K562 (cell line): ENCODE data around the gene AMBRA1. TPM values are rescaled to one million over a fixed set of nuclear protein-coding genes. Genes with fewer than 3 reads are reported as not detected.

Source experiments
- ATF7 ChIP-seq: fragments of 450-650 bp; IDR thresholded peaks from 2 replicates; pipeline ENCODE4 v1.7.1; 2014; ENCODE audit warnings: mild to moderate bottlenecking, moderate library complexity
- CBFA2T2 ChIP-seq: fragments of 450-650 bp; conservative IDR thresholded peaks from 2 replicates; pipeline ENCODE4 v1.6.1; 2017; ENCODE audit warnings: mild to moderate bottlenecking
- JUND ChIP-seq, 2 experiments: IDR thresholded peaks; 2 replicates in 1 of 2; 3 replicates in 1 of 2; pipeline ENCODE4 v1.6.1; 2011; ENCODE audit warnings: borderline replicate concordance in 2 of 2, low read depth in 2 of 2, low read length in 2 of 2, improper control_type of control experiment in 1 of 2, missing biosample characterization in 1 of 2, missing genetic modification characterization in 1 of 2, missing genetic modification reagents in 1 of 2
- KLF16 ChIP-seq: IDR thresholded peaks from 2 replicates; pipeline ENCODE4 v1.6.1; 2016; ENCODE audit warnings: antibody characterized with exemption
- MTF1 ChIP-seq: fragments of 250-450 bp; sonication (Bioruptor Pico); IDR thresholded peaks from 2 replicates; pipeline ENCODE4 v1.9.0; 2021; ENCODE audit warnings: moderate library complexity, mild to moderate bottlenecking, inconsistent platforms, borderline replicate concordance
- POLR2AphosphoS5 ChIP-seq: IDR thresholded peaks from 2 replicates; pipeline ENCODE4 v1.6.1; 2011; ENCODE audit warnings: mild to moderate bottlenecking, low read depth, low read length, moderate library complexity; ENCODE audit not compliant: control insufficient read depth, insufficient read depth
- RAD21 ChIP-seq, 2 experiments: fragments of 250-450 bp in 1 of 2; fragments of 450-650 bp in 1 of 2; sonication (Bioruptor Pico) in 1 of 2; formaldehyde crosslinking in 1 of 2; IDR thresholded peaks in 1 of 2; conservative IDR thresholded peaks in 1 of 2; 2 replicates each; pipeline versions ENCODE4 v1.4.0 to v1.8.0; 2020 to 2022; ENCODE audit warnings: mild to moderate bottlenecking in 2 of 2, moderate library complexity in 1 of 2
- SIN3B ChIP-seq: fragments of 450-650 bp; IDR thresholded peaks from 2 replicates; pipeline ENCODE4 v1.6.1; 2017; ENCODE audit warnings: low read depth, mild to moderate bottlenecking, moderate library complexity
- SMAD1 ChIP-seq: fragments of 150-350 bp; IDR thresholded peaks from 2 replicates; pipeline ENCODE4 v1.6.1; 2014; ENCODE audit warnings: low read length, low read depth; ENCODE audit not compliant: partially characterized antibody
- ZNF143 ChIP-seq: sonication (generic); formaldehyde crosslinking; IDR thresholded peaks from 2 replicates; pipeline ENCODE4 v1.9.0; 2022; ENCODE audit warnings: mild to moderate bottlenecking, missing genetic modification reagents
- ZNF263 ChIP-seq: sonication (generic); formaldehyde crosslinking; IDR thresholded peaks from 2 replicates; pipeline ENCODE4 v1.8.0; 2022; ENCODE audit warnings: mild to moderate bottlenecking, missing genetic modification reagents, borderline replicate concordance
- ZNF445 ChIP-seq: fragments of 250-450 bp; sonication (Bioruptor Pico); IDR thresholded peaks from 2 replicates; pipeline ENCODE4 v1.4.0; 2020; ENCODE audit warnings: low read depth, mild to moderate bottlenecking, moderate library complexity
- ZSCAN32 ChIP-seq: fragments of 450-650 bp; formaldehyde crosslinking; IDR thresholded peaks from 2 replicates; pipeline ENCODE4 v1.4.0; 2020; ENCODE audit warnings: mild to moderate bottlenecking, moderate library complexity
- polyA plus RNA-seq, 8 experiments: library from polyadenylated mRNA; depleted of rRNA in 4 of 8; stranded (reverse) in 5 of 8; unstranded in 3 of 8; fragments of >200 nt; fragmentation: Nextera tagmentation in 2 of 8; fragmentation: Illumina TruSeq in 1 of 8; extraction: Ambion mirVana in 2 of 8; extraction: Trizol in 1 of 8; gene quantifications; 2 replicates each; pipeline versions ENCODE4 v1.2.1 to v1.2.3, GENCODE V29; 2011 to 2014; ENCODE audit warnings: inconsistent platforms in 1 of 8, missing spikeins in 1 of 8
- total RNA-seq, 7 experiments: library from RNA; depleted of rRNA in 6 of 7; stranded (reverse); fragments of >200 nt in 6 of 7; fragmentation: Illumina TruSeq in 2 of 7; extraction: Trizol in 2 of 7; gene quantifications; 2 replicates each; pipeline versions ENCODE4 v1.2.1 to v1.2.3, GENCODE V29; 2011 to 2021; ENCODE audit warnings: low replicate concordance in 1 of 7
- TF ChIP-seq, protein P1 (sequence below): fragments of 450-650 bp; IDR thresholded peaks from 2 replicates; pipeline ENCODE4 v1.6.1; 2017; ENCODE audit warnings: antibody characterized with exemption
- TF ChIP-seq, protein P2 (sequence below): fragments of 250-450 bp; sonication (Bioruptor Pico); IDR thresholded peaks from 2 replicates; pipeline ENCODE4 v1.8.0; 2022; ENCODE audit warnings: moderate library complexity, mild to moderate bottlenecking, inconsistent platforms
- TF ChIP-seq, protein P3 (sequence below): IDR thresholded peaks from 2 replicates; pipeline ENCODE4 v1.6.1; 2011; ENCODE audit warnings: borderline replicate concordance, low read depth, mild to moderate bottlenecking, moderate library complexity, low read length; ENCODE audit not compliant: insufficient read depth, poor library complexity, severe bottlenecking
- TF ChIP-seq, protein P4 (sequence below): fragments of 450-650 bp; IDR thresholded peaks from 2 replicates; pipeline ENCODE4 v1.6.1; 2016; ENCODE audit warnings: antibody characterized with exemption
- TF ChIP-seq, protein P5 (sequence below), 3 experiments: fragments of 200-800 bp in 1 of 3; sonication (Bioruptor generic) in 1 of 3; sonication (generic) in 1 of 3; formaldehyde crosslinking in 1 of 3; IDR thresholded peaks; 2 replicates each; pipeline versions ENCODE4 v1.6.1 to v1.8.0; 2016 to 2022; ENCODE audit warnings: mild to moderate bottlenecking in 2 of 3, missing compliant biosample characterization in 2 of 3, missing genetic modification characterization in 2 of 3, missing genetic modification reagents in 1 of 3

AMBRA1 gene
- total and polyA plus RNA-seq, 9 of the 15 experiments (the other 6 are each of a cell fraction or from before 2014, with no cell fraction given), result 0.15 to 24.5 (median 13.0) TPM

DNA sequence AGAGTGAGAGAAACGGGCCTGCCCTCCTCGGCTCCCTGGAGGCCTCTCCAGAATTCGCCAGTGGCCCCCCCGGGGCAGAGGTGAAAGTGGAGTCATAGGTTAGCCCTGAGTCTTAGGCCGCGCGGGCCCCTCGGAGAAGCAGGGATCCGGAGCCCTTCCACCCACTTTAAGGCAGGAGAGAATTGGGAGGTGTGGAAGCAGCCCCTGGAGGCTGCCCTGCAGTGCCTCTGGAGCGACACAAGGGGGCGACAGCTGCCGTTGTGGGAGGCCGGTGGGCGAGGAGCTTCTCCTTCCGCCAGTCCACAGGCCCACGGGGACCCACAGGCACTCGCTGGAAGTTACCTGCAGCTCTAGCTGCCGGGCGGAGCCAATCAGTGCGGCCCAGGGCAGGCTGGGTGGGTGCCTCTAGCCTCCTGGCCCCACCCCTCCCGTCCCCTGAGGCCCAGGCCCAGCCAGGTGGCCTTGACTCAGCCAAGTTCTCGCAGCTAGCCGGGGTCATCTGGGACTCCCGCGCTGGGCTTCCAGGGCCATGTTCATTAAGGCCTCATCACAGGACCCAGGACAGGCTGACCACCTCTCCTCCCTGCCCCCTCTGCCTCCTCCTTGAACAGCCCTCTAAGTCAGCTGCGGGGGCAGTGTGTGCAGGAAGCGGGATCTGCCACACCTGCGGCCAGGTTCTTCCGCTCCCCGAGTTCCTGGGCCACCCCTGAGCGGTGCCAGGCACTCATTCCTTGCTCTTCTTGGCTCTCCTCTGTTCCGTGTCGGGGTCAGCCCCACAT is 241.6 kb downstream of the AMBRA1 start (continued):
- TF ChIP-seq ZNF143 (CRISPR knock-in tag), result no peak
- peak; percentile 40 for TF ChIP-seq SMAD1
- peak; percentile 78; the same call in 1 of the 2 replicates for TF ChIP-seq SIN3B
- no peak for TF ChIP-seq ZSCAN32 (CRISPR knock-in tag)
- peak; percentile 79 to 87 for TF ChIP-seq RAD21 (CRISPR knock-in tag; conservative IDR thresholded peaks at IDR 0.05 in 1 of 2, IDR thresholded peaks at IDR 0.05 in 1 of 2)
- 0 out of 2 replicates have a peak, but pooled peaks have one; percentile 24 for TF ChIP-seq KLF16
- no peak for TF ChIP-seq ZNF445 (CRISPR knock-in tag)
- TF ChIP-seq, protein P1, sequence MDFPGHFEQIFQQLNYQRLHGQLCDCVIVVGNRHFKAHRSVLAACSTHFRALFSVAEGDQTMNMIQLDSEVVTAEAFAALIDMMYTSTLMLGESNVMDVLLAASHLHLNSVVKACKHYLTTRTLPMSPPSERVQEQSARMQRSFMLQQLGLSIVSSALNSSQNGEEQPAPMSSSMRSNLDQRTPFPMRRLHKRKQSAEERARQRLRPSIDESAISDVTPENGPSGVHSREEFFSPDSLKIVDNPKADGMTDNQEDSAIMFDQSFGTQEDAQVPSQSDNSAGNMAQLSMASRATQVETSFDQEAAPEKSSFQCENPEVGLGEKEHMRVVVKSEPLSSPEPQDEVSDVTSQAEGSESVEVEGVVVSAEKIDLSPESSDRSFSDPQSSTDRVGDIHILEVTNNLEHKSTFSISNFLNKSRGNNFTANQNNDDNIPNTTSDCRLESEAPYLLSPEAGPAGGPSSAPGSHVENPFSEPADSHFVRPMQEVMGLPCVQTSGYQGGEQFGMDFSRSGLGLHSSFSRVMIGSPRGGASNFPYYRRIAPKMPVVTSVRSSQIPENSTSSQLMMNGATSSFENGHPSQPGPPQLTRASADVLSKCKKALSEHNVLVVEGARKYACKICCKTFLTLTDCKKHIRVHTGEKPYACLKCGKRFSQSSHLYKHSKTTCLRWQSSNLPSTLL, result no peak
- TF ChIP-seq, protein P2, sequence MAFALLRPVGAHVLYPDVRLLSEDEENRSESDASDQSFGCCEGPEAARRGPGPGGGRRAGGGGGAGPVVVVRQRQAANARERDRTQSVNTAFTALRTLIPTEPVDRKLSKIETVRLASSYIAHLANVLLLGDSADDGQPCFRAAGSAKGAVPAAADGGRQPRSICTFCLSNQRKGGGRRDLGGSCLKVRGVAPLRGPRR, result no peak
- TF ChIP-seq ZNF263 (CRISPR knock-in tag), result no peak; the same call in 1 of the 2 replicates
- no peak for TF ChIP-seq CBFA2T2
- TF ChIP-seq, protein P3, sequence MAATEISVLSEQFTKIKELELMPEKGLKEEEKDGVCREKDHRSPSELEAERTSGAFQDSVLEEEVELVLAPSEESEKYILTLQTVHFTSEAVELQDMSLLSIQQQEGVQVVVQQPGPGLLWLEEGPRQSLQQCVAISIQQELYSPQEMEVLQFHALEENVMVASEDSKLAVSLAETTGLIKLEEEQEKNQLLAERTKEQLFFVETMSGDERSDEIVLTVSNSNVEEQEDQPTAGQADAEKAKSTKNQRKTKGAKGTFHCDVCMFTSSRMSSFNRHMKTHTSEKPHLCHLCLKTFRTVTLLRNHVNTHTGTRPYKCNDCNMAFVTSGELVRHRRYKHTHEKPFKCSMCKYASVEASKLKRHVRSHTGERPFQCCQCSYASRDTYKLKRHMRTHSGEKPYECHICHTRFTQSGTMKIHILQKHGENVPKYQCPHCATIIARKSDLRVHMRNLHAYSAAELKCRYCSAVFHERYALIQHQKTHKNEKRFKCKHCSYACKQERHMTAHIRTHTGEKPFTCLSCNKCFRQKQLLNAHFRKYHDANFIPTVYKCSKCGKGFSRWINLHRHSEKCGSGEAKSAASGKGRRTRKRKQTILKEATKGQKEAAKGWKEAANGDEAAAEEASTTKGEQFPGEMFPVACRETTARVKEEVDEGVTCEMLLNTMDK, result peak; percentile 80
- TF ChIP-seq, protein P4, sequence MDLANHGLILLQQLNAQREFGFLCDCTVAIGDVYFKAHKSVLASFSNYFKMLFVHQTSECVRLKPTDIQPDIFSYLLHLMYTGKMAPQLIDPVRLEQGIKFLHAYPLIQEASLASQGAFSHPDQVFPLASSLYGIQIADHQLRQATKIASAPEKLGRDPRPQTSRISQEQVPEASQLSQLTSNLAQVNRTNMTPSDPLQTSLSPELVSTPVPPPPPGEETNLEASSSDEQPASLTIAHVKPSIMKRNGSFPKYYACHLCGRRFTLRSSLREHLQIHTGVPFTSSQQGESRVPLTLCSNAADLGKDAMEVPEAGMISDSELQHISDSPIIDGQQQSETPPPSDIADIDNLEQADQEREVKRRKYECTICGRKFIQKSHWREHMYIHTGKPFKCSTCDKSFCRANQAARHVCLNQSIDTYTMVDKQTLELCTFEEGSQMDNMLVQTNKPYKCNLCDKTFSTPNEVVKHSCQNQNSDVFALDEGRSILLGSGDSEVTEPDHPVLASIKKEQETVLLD, result 0 out of 2 replicates have a peak, but pooled peaks have one; percentile 48
- TF ChIP-seq POLR2AphosphoS5, result peak; percentile 16; the same call in 1 of the 2 replicates
- TF ChIP-seq MTF1 (CRISPR knock-in tag), result no peak
- TF ChIP-seq ATF7, result 0 out of 2 replicates have a peak, but pooled peaks have one; percentile 26
- peak; percentile 50; the same call in 1 of the 2 replicates for TF ChIP-seq JUND (IDR thresholded peaks at IDR 0.05; ENCODE audit: borderline replicate concordance, low read depth, low read length)
- TF ChIP-seq JUND (tag; IDR thresholded peaks at IDR 0.05; ENCODE audit: borderline replicate concordance, low read depth, low read length), result no peak; the same call in 2 of the 3 replicates
- TF ChIP-seq, protein P5, sequence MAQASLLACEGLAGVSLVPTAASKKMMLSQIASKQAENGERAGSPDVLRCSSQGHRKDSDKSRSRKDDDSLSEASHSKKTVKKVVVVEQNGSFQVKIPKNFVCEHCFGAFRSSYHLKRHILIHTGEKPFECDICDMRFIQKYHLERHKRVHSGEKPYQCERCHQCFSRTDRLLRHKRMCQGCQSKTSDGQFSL (CRISPR knock-in tag; IDR thresholded peaks at IDR 0.05), result peak; percentile 45; the same call in 1 of the 2 replicates
- TF ChIP-seq, protein P5 (tag; IDR thresholded peaks at IDR 0.05), result no peak
